Raji (cell line): ENCODE results near the gene CTR9.

ENCODE experiments used
- POLR2A ChIP-seq: IDR thresholded peaks from 2 replicates; pipeline ENCODE4 v1.6.1; 2011; ENCODE audit warnings: low read depth, low read length, control low read depth; ENCODE audit not compliant: insufficient read depth

Gene CTR9

GRCh38 chr11:10762913-10763421 is 11.9 kb downstream of the CTR9 start:
- TF ChIP-seq POLR2A, result no peak

DNA sequence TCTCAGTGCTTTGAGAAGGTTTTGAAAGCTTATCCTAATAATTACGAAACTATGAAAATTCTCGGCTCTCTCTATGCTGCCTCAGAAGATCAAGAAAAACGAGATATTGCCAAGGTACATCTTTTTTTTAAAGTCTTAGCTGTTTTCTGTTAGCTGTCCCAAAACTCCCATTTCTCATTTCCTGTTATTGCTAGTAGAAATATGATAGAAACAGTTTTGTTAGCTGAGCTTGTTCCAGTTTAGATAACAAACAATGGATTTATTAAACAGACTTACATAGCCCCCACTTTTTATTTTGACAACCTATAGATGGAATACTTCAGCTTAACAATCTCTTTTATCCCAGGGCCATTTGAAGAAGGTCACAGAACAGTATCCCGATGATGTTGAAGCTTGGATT is 12.7 kb downstream of the CTR9 start:
- TF ChIP-seq POLR2A, result no peak

GRCh38 chr11:10764412-10764811 is 13.4 kb downstream of the CTR9 start:
- TF ChIP-seq POLR2A, result no peak

GRCh38 chr11:10770626-10771254 is 19.7 kb downstream of the CTR9 start:
- TF ChIP-seq POLR2A, result no peak

DNA sequence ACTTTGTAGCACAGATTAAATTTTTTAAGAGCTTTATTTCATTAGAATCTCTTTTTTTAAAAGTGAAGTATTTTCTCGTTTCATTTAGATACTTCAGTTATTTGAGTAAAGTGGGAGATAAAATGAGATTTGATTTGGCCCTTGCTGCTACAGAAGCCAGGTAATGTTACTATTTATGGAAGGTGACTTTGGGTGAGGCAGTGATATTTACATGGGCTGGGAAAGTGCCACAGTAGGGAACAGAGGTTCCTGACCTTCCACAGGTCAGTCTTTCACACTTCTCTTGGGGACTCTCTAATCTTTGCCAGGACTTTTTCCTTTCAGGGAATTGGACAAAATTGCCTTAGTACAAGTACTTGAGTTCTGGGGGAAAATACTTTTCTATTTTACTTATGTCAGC is 20.4 kb downstream of the CTR9 start:
- TF ChIP-seq POLR2A, result no peak

- no peak for TF ChIP-seq POLR2A
These were observed 23.8 kb downstream of the CTR9 start for GRCh38 chr11:10774811-10775210.

GRCh38 chr11:10777393-10777793 is 26.3 kb downstream of the CTR9 start:
- TF ChIP-seq POLR2A, result no peak

DNA sequence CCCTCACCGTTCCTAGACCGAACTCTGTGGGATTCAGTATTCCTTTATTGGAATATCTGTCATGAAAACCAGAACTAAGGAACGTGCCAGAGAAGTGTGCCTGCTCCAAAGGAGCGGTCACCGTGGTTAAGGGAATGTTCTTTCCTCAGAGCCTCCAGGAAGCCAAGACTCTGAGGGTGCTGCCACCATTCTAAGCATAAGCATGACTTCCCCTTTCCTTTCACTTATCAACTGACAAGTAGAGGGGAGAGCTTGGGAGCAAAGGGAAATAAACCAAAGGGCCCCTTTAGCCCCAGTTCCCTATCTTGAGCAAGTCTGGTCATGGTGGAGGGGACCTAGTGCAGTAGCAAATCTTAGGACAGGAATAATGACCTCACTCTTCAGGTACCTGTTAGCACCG is 26.8 kb downstream of the CTR9 start:
- no peak for TF ChIP-seq POLR2A

- TF ChIP-seq POLR2A, result no peak
These were observed 27.3 kb downstream of the CTR9 start for GRCh38 chr11:10778217-10778970.

DNA sequence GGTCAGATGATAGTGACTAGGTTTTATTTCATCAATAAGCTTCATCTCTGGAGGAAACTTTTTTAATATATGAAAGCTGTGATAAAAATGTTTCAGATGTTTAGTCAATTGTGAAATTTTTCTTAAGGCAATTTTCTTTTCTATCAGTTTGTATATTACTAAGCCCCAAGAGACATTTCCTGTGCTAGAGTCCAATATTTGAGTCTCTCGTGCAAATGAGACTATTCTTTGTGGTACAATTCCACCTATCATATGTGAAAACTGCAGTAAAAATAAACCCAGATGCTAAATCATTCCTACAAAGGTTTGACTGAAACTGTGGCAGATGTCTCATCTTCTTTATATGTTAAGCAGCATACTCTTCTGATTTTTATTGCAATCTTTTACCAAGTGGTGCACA is 28.0 kb downstream of the CTR9 start:
- TF ChIP-seq POLR2A, result no peak

DNA sequence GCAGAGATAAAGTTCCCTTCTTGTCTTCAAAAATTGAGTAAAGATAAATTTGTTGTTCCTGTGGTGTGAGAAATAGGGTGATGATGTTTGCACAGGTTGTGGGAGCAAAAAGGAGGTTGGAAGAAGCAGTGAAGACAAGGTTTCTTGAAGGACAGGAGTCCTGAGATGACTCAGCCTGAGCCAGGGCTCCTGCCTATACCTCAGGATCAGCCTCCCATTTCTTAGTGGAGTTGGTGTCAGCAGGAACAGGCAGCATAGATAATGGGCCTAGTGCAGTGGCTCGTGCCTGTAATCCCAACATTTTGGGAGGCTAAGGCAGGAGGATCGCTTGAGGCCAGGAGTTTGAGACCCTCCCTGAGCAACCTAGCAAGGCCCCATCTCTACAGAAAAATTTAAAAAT is 29.0 kb downstream of the CTR9 start:
- TF ChIP-seq POLR2A, result no peak

- TF ChIP-seq POLR2A, result no peak
These were observed 33.4 kb downstream of the CTR9 start for GRCh38 chr11:10784232-10785145.

DNA sequence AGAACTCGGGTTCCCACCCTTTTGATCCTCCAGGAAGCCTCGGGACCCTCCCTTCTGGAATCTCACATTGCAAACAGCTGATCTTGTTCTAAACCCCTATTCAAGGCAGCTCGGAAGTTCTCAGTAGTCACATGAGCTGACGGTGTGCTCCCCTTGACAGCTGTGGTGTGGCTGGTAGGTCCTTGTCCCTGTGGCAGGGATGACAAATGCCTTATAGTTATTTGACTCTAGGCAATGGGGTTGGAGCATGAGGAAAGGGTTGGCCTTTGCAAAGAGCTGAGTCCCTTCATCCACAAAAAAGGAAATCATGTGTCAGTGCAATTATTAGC is 34.1 kb downstream of the CTR9 start:
- no peak for TF ChIP-seq POLR2A

DNA sequence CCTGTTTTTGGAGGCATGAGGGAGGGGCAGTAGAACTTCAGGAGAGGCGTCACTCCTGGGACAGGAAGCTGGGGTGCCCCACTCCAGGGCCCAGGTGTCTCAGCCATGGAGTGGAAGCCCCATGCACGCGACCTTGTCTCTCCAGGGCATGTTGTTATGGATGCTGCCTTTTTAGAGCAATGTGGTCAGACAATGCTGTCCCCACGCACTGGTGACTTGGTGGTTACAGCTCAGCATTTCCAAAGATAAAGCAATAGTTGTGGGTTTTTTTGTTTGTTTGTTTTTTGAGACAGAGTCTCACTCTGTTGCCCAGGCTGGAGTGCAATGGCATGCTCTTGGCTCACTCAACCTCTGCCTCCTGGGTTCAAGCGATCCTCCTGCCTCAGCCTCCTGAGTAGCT is 35.4 kb downstream of the CTR9 start:
- TF ChIP-seq POLR2A, result no peak

GRCh38 chr11:10792385-10793068 is 41.5 kb downstream of the CTR9 start:
- TF ChIP-seq POLR2A, result no peak
